ENCODE measurements around the gene CHMP6. TPM values are rescaled to one million over a fixed set of nuclear protein-coding genes. Genes with fewer than 3 reads are reported as not detected.

CHMP6 gene
- total and polyA plus RNA-seq, 4 donors = 9.6 to 24.0 (median 16.7) TPM

GRCh38 chr17:81037798-81038733, 46.4 kb downstream of the CHMP6 start:
- Histone ChIP-seq H3K9ac (ENCODE audit: low read depth in 1 of 2, low read length in 2 of 2) (no peak overlapping the region), H3K4me3 (ENCODE audit: low read depth in 1 of 3, low read length in 3 of 3) (peak overlapping the region in 2 of 3 donors; percentile 27 to 77), H3K9me3 (ENCODE audit: control insufficient read depth in 4 of 4, low read length in 3 of 4) (no peaks in the 10 kb centered on the region), H3K4me1 (ENCODE audit: control insufficient read depth in 4 of 4, insufficient read depth in 4 of 4, low read length in 3 of 4) (peaks cover 21 to 80% (median 61%) of the 10 kb centered on the region in 4 donors), H3K36me3 (ENCODE audit: control insufficient read depth in 4 of 4, insufficient read depth in 3 of 4, low read depth in 1 of 4, low read length in 3 of 4) (peaks cover 0 to 2% (median 0%) of the 10 kb centered on the region in 4 donors), H3K27me3 (ENCODE audit: control insufficient read depth in 4 of 4, insufficient read depth in 4 of 4, low read length in 3 of 4) (no peaks in the 10 kb centered on the region), H3K27ac (ENCODE audit: low read depth in 1 of 2, low read length in 2 of 2) (peak overlapping the region; percentile 73 to 80)
- 39% methylated on average over 30 of the region's 30 CpGs for WGBS
- TF ChIP-seq HNF4A (conservative IDR thresholded peaks at IDR 0.05) (peak; percentile 42 to 66), HNF4G (IDR thresholded peaks at IDR 0.05) (no peak), RXRA (IDR thresholded peaks at IDR 0.05) (peak; percentile 58 to 84)
- TF ChIP-seq, protein P1, sequence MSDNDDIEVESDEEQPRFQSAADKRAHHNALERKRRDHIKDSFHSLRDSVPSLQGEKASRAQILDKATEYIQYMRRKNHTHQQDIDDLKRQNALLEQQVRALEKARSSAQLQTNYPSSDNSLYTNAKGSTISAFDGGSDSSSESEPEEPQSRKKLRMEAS (IDR thresholded peaks at IDR 0.05) = peak; percentile 35
- DNase-seq (ENCODE audit: low spot score) = no peak

GRCh38 chr17:81039096-81039495, 47.5 kb downstream of the CHMP6 start:
- Histone ChIP-seq H3K4me3 (ENCODE audit: low read depth in 1 of 3, low read length in 3 of 3) (no peak overlapping the region), H3K27ac (ENCODE audit: low read depth in 1 of 2, low read length in 2 of 2) (no peak overlapping the region), H3K27me3 (ENCODE audit: control insufficient read depth in 4 of 4, insufficient read depth in 4 of 4, low read length in 3 of 4) (no peaks in the 10 kb centered on the region), H3K9me3 (ENCODE audit: control insufficient read depth in 4 of 4, low read length in 3 of 4) (no peaks in the 10 kb centered on the region), H3K4me1 (ENCODE audit: control insufficient read depth in 4 of 4, insufficient read depth in 4 of 4, low read length in 3 of 4) (peaks cover 27 to 80% (median 61%) of the 10 kb centered on the region in 4 donors), H3K36me3 (ENCODE audit: control insufficient read depth in 4 of 4, insufficient read depth in 3 of 4, low read depth in 1 of 4, low read length in 3 of 4) (peaks cover 0 to 2% (median 0%) of the 10 kb centered on the region in 4 donors), H3K9ac (ENCODE audit: low read depth in 1 of 2, low read length in 2 of 2) (no peak overlapping the region)
- 62% methylated on average over 16 of the region's 16 CpGs for WGBS
- TF ChIP-seq HNF4A (conservative IDR thresholded peaks at IDR 0.05) (peak in 1 of 2 donors; percentile 54), FOXA1 (IDR thresholded peaks at IDR 0.05) (no peak), SP1 (IDR thresholded peaks at IDR 0.05) (no peak), RAD21 (IDR thresholded peaks at IDR 0.05) (no peak), RXRA (IDR thresholded peaks at IDR 0.05) (peak in 1 of 2 donors; percentile 42)
- TF ChIP-seq, protein P2, sequence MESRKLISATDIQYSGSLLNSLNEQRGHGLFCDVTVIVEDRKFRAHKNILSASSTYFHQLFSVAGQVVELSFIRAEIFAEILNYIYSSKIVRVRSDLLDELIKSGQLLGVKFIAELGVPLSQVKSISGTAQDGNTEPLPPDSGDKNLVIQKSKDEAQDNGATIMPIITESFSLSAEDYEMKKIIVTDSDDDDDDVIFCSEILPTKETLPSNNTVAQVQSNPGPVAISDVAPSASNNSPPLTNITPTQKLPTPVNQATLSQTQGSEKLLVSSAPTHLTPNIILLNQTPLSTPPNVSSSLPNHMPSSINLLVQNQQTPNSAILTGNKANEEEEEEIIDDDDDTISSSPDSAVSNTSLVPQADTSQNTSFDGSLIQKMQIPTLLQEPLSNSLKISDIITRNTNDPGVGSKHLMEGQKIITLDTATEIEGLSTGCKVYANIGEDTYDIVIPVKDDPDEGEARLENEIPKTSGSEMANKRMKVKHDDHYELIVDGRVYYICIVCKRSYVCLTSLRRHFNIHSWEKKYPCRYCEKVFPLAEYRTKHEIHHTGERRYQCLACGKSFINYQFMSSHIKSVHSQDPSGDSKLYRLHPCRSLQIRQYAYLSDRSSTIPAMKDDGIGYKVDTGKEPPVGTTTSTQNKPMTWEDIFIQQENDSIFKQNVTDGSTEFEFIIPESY (IDR thresholded peaks at IDR 0.05) = no peak
- DNase-seq (ENCODE audit: low spot score) = no peak

- Histone ChIP-seq H3K4me1 (ENCODE audit: control insufficient read depth in 4 of 4, insufficient read depth in 4 of 4, low read length in 3 of 4) (peaks cover 35 to 88% (median 67%) of the 10 kb centered on the region in 4 donors), H3K27me3 (ENCODE audit: control insufficient read depth in 4 of 4, insufficient read depth in 4 of 4, low read length in 3 of 4) (no peaks in the 10 kb centered on the region), H3K27ac (ENCODE audit: low read depth in 1 of 2, low read length in 2 of 2) (no peak overlapping the region), H3K36me3 (ENCODE audit: control insufficient read depth in 4 of 4, insufficient read depth in 3 of 4, low read depth in 1 of 4, low read length in 3 of 4) (peaks cover 0 to 2% (median 0%) of the 10 kb centered on the region in 4 donors), H3K9me3 (ENCODE audit: control insufficient read depth in 4 of 4, low read length in 3 of 4) (no peaks in the 10 kb centered on the region), H3K4me3 (ENCODE audit: low read depth in 1 of 3, low read length in 3 of 3) (no peak overlapping the region), H3K9ac (ENCODE audit: low read depth in 1 of 2, low read length in 2 of 2) (no peak overlapping the region)
- TF ChIP-seq HNF4G (IDR thresholded peaks at IDR 0.05) = no peak
- no peak for TF ChIP-seq RXRA (IDR thresholded peaks at IDR 0.05)
- TF ChIP-seq JUND (IDR thresholded peaks at IDR 0.05) = no peak
- no peak for TF ChIP-seq TAF1 (conservative IDR thresholded peaks at IDR 0.05)
- TF ChIP-seq YY1 (IDR thresholded peaks at IDR 0.05) = no peak
- TF ChIP-seq, protein P1 (IDR thresholded peaks at IDR 0.05) = no peak
- TF ChIP-seq RAD21 (IDR thresholded peaks at IDR 0.05) = no peak
- TF ChIP-seq FOXA1 (IDR thresholded peaks at IDR 0.05) = no peak
- 84% methylated on average over 28 of the region's 28 CpGs for WGBS
- no peak for DNase-seq (ENCODE audit: low spot score)
These were observed 48.5 kb downstream of the CHMP6 start for GRCh38 chr17:81039854-81040758.

Data from liver (tissue), 9 donors.